ENCODE measurements around the gene KRTAP5-10.
"Not testable (repeated sequence)": the region's sequence is repeated elsewhere in the genome, so short reads cannot be mapped to it uniquely, and the experiment has no call there.

- TF ChIP-seq CTCF (conservative IDR thresholded peaks at IDR 0.05; ENCODE audit: low read length); EZH2phosphoT487 (IDR thresholded peaks at IDR 0.05; ENCODE audit: borderline replicate concordance): not testable (repeated sequence)
These were observed 41.6 kb downstream of the KRTAP5-10 start for GRCh38 chr11:71606853-71607519.

Measured in Loucy (cell line).